Ascending aorta (tissue), 2 donors: Measurements from ENCODE around the gene USP10. TPM values are rescaled to one million over a fixed set of nuclear protein-coding genes. Genes with fewer than 3 reads are reported as not detected.

Experiments used
- DNase-seq, 2 donors: peaks; one replicate each; pipeline ENCODE4 v3.0.0-alpha.2; 2019; ENCODE audit warnings: low spot score in 2 of 2
- H3K27ac ChIP-seq, 2 donors: fragments of 200-600 bp; sonication (generic); one replicate each; pipeline ENCODE4 v1.5.1; 2016 to 2017; ENCODE audit warnings: mild to moderate bottlenecking in 1 of 2
- H3K27me3 ChIP-seq: fragments of 200-600 bp; sonication (generic); one replicate; pipeline ENCODE4 v1.5.1; 2017
- H3K36me3 ChIP-seq, 2 donors: fragments of 200-600 bp; sonication (generic); one replicate each; pipeline ENCODE4 v1.5.1; 2016
- H3K4me1 ChIP-seq, 2 donors: fragments of 200-600 bp; sonication (generic); one replicate each; pipeline ENCODE4 v1.5.1; 2016 to 2017; ENCODE audit warnings: mild to moderate bottlenecking in 1 of 2
- H3K4me3 ChIP-seq, 2 donors: fragments of 200-600 bp; sonication (generic); one replicate each; pipeline ENCODE4 v1.5.1; 2016 to 2017; ENCODE audit warnings: mild to moderate bottlenecking in 1 of 2
- H3K9me3 ChIP-seq, 2 donors: fragments of 200-600 bp; sonication (generic); one replicate each; pipeline ENCODE4 v1.5.1; 2016
- CTCF ChIP-seq, 3 experiments: fragments of 200-600 bp in 2 of 3; fragments of 450-650 bp in 1 of 3; sonication (generic) in 2 of 3; IDR thresholded peaks; one replicate each; pipeline ENCODE4 v1.5.1; 2016 to 2019; ENCODE audit warnings: antibody characterized with exemption in 3 of 3, mild to moderate bottlenecking in 1 of 3, moderate library complexity in 1 of 3
- intact Hi-C: fragments of 100-400 bp; cut with DNase I; formaldehyde crosslinking; loops from one replicate; pipeline ENCODE4 v1.15.1; 2023
- total RNA-seq: library from RNA; depleted of rRNA; stranded (reverse); fragments of >200 nt; gene quantifications from one replicate; pipeline ENCODE4 v1.1.0, GENCODE V29; 2016

The USP10 gene
- total RNA-seq, 1 donor from 2014 or later: 27.8 TPM

DNA sequence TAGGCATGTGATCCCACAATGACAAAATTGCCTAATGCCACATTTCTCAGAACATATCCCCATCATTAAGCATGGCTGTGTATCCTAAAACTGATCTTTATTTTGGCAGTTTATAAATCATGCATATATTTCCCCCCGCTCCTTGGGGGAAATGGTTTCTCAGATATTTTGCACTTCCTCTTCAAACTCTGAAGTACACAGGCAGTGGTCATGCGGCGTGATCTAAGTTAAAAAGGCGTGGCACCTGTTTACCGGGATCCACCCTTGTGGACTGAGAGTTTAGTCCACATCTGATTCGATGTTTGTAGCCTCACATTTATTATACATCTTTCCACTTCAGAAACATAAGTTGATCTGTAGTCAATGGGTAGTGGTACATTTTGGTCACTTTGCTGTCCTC, 51.4 kb downstream of the USP10 start:
- Histone ChIP-seq H3K36me3 (no peaks in the 10 kb centered on the region), H3K4me1 (peaks cover 0 to 4% of the 10 kb centered on the region in 2 donors), H3K27me3 (no peaks in the 10 kb centered on the region), H3K4me3 (no peak overlapping the region), H3K27ac (no peak overlapping the region), H3K9me3 (no peaks in the 10 kb centered on the region)
- intact Hi-C loops: loop anchor here (10.0 kb wide), 1 partner anchor 324 kb away; no protein-coding TSS in a partner anchor
- no peak for TF ChIP-seq CTCF (IDR thresholded peaks at IDR 0.05)
- DNase-seq: no peak

DNA sequence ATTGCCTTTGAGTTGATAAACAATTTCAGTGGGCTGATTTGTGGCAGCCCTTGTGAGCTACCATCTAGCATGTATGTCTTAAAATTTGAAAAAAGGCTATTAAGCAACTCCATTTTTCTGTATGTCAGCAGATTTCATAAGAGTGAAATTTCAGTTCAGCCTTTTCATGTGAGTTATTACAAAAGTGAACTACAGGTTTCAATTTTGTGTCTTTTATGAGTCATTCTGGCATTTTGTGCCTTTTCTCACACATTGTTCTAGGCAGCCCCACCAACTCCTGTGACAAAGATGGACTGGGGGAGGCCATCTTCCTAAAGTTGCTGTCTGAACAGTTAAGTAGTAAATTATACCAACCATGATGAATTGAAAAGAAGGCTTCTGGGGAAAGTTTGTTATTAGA, 52.1 kb downstream of the USP10 start:
- H3K36me3 ChIP-seq: no peaks in the 10 kb centered on the region
- no peak for DNase-seq
- no peak overlapping the region for H3K4me3 ChIP-seq
- H3K9me3 ChIP-seq: no peaks in the 10 kb centered on the region
- no peak overlapping the region for H3K27ac ChIP-seq
- no peak for TF ChIP-seq CTCF (IDR thresholded peaks at IDR 0.05)
- H3K4me1 ChIP-seq: peaks cover 0 to 4% of the 10 kb centered on the region in 2 donors
- H3K27me3 ChIP-seq: no peaks in the 10 kb centered on the region
- intact Hi-C loops: loop anchor here (10.0 kb wide), 1 partner anchor 323 kb away; no protein-coding TSS in a partner anchor

DNA sequence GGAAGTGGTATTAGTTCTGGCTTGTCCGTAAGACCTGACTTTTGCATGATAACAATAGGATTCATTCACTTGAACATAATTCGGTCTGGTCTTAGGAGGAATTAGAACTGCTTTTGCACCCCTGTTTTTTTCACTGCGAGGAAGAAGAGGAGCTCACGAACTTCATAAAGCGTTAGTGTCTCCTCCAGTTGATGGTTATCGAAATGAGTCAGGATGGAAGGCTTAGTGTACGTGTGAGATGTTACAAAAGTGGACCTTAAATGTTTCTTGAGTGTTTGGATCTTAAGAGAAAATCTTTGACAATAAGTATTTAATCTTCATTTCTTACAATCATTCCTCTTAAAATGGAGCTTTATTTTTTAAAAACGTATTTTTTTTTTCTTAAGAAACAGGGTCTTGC, 52.8 kb downstream of the USP10 start:
- Histone ChIP-seq H3K27me3 (no peaks in the 10 kb centered on the region), H3K4me3 (no peak overlapping the region), H3K27ac (no peak overlapping the region), H3K36me3 (no peaks in the 10 kb centered on the region), H3K4me1 (peaks cover 0 to 4% of the 10 kb centered on the region in 2 donors), H3K9me3 (no peaks in the 10 kb centered on the region)
- DNase-seq: no peak
- intact Hi-C loops: loop anchor here (10.0 kb wide), 1 partner anchor 322 kb away; no protein-coding TSS in a partner anchor
- no peak for TF ChIP-seq CTCF (IDR thresholded peaks at IDR 0.05)

DNA sequence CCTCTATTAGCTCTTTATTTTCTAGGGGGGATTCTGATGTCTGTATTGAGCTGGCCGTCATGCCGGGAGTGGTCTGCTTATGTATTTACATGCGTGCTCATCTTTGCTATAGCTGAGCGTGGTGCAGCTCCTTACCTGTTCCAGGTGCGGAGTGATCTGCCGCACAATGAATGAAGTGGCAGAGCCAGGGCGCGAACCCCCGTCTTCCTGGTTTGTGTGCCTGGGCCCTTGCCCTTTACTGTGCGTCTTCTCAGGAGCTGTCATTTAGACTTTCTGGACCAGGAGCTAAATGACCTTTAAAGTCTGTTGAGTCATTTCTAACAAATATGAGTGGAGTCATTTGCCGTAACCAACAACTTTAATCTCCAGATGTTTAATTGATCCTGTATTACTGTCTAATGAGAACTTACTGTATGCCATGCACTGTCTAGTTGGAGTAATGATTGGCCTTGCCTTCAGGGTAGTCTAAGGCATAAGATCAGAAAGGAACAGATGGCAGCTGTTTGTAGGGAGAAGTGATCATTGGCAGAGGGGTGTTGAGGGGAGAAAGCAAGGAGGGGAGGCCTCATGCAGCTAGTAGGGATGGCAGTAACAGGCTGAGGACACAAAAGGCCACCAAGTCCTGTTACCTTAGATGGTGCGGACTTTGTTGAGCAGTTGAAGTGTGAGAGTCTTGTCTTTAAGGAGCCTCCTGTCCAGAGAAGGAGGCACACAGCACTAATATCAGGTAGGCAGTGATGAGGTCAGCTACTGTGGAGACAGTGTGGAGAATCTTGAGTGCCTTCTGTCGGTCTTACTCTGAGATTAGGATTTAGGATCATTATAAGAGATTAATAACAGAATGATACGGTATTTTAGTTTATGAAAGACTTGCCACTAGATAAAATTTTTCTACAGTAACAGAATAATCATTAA, 53.9 kb downstream of the USP10 start:
- H3K36me3 ChIP-seq: no peaks in the 10 kb centered on the region
- DNase-seq: no peak
- no peak overlapping the region for H3K27ac ChIP-seq
- intact Hi-C loops: loop anchor here (1.0 to 10.0 kb wide), 3 partner anchors 199 to 321 kb away; no protein-coding TSS in a partner anchor
- no peaks in the 10 kb centered on the region for H3K27me3 ChIP-seq
- peaks cover 0 to 4% of the 10 kb centered on the region in 2 donors for H3K4me1 ChIP-seq
- no peak overlapping the region for H3K4me3 ChIP-seq
- H3K9me3 ChIP-seq: no peaks in the 10 kb centered on the region
- no peak for TF ChIP-seq CTCF (IDR thresholded peaks at IDR 0.05)

- TF ChIP-seq CTCF (IDR thresholded peaks at IDR 0.05): peak; percentile 62 to 88 (median 84)
- Histone ChIP-seq H3K9me3 (no peaks in the 10 kb centered on the region), H3K4me3 (no peak overlapping the region), H3K27ac (no peak overlapping the region), H3K4me1 (peaks cover 0 to 4% of the 10 kb centered on the region in 2 donors), H3K27me3 (no peaks in the 10 kb centered on the region), H3K36me3 (peaks cover 0 to 2% of the 10 kb centered on the region in 2 donors)
- intact Hi-C loops: loop anchor here (1.0 to 10.0 kb wide), 3 partner anchors 198 to 320 kb away; no protein-coding TSS in a partner anchor
- peak in 1 of 2 donors; percentile 87 for DNase-seq
Measured at GRCh38 chr16:84754353-84754856, 54.6 kb downstream of the USP10 start.
